Smooth muscle cell (in vitro differentiated cells): Measurements from ENCODE around the gene SLC25A5. TPM values are rescaled to one million over a fixed set of nuclear protein-coding genes. Genes with fewer than 3 reads are reported as not detected.

Experiments
- DNase-seq: peaks from one replicate; lab custom pipeline; 2025; ENCODE audit not compliant: unreplicated experiment; lab: John Stamatoyannopoulos, UW
- H2AFZ ChIP-seq: fragments of 200-600 bp; sonication (generic); 2 replicates; pipeline ENCODE4 v1.6.0; 2016; ENCODE audit warnings: antibody characterized with exemption, low read depth, mild to moderate bottlenecking
- H3F3A ChIP-seq: fragments of 200-600 bp; sonication (generic); 2 replicates; pipeline ENCODE4 v1.6.0; 2017; ENCODE audit warnings: antibody characterized with exemption, low read depth
- H3K27ac ChIP-seq: fragments of 200-600 bp; sonication (generic); 2 replicates; pipeline ENCODE4 v1.5.1; 2016; ENCODE audit warnings: low read depth, mild to moderate bottlenecking
- H3K27me3 ChIP-seq: fragments of 200-600 bp; sonication (generic); 2 replicates; pipeline ENCODE4 v1.6.1; 2016; ENCODE audit warnings: low read depth, mild to moderate bottlenecking
- H3K36me3 ChIP-seq: fragments of 200-600 bp; sonication (generic); 2 replicates; pipeline ENCODE4 v1.5.1; 2016; ENCODE audit warnings: low read depth
- H3K4me1 ChIP-seq: fragments of 200-600 bp; sonication (generic); 2 replicates; pipeline ENCODE4 v1.5.1; 2016; ENCODE audit warnings: low read depth
- H3K4me2 ChIP-seq: fragments of 200-600 bp; sonication (generic); 2 replicates; pipeline ENCODE4 v1.6.0; 2016; ENCODE audit warnings: mild to moderate bottlenecking
- H3K4me3 ChIP-seq: fragments of 200-600 bp; sonication (generic); 2 replicates; pipeline ENCODE4 v1.5.1; 2016; ENCODE audit warnings: mild to moderate bottlenecking
- H3K79me2 ChIP-seq: fragments of 200-600 bp; sonication (generic); 2 replicates; pipeline ENCODE4 v1.6.0; 2016; ENCODE audit warnings: low read depth, mild to moderate bottlenecking
- H3K9ac ChIP-seq: fragments of 200-600 bp; sonication (generic); 2 replicates; pipeline ENCODE4 v1.6.0; 2016; ENCODE audit warnings: low read depth
- H3K9me3 ChIP-seq: fragments of 200-600 bp; sonication (generic); replicated peaks from 2 replicates; pipeline ENCODE4 v1.5.1; 2016; ENCODE audit warnings: low read depth
- H4K20me1 ChIP-seq: fragments of 200-600 bp; sonication (generic); 2 replicates; pipeline ENCODE4 v1.6.0; 2016; ENCODE audit warnings: low read depth
- WGBS: methylation state at CpG from one replicate; pipeline ENCODE4 v1.1.7; 2016; ENCODE audit warnings: low lambda C conversion rate; 5-methylcytosine and 5-hydroxymethylcytosine counted together
- polyA plus RNA-seq: library from polyadenylated mRNA; unstranded; fragments of >200 nt; fragmentation: Nextera tagmentation; extraction: Ambion mirVana; gene quantifications from 2 replicates; pipeline ENCODE4 v1.2.1, GENCODE V29; 2016
- total RNA-seq: library from RNA; depleted of rRNA; stranded (reverse); fragments of >200 nt; gene quantifications from 2 replicates; pipeline ENCODE4 v1.2.3, GENCODE V29; 2014
- TF ChIP-seq, protein P1 (sequence below): fragments of 200-600 bp; sonication (generic); IDR thresholded peaks from 2 replicates; pipeline ENCODE4 v1.5.1; 2017; ENCODE audit warnings: borderline replicate concordance, mild to moderate bottlenecking, antibody characterized with exemption; ENCODE audit not compliant: insufficient read depth, poor library complexity, severe bottlenecking

Gene SLC25A5
- total and polyA plus RNA-seq, 2 experiments from 2014 or later = 112 to 155 TPM

DNA sequence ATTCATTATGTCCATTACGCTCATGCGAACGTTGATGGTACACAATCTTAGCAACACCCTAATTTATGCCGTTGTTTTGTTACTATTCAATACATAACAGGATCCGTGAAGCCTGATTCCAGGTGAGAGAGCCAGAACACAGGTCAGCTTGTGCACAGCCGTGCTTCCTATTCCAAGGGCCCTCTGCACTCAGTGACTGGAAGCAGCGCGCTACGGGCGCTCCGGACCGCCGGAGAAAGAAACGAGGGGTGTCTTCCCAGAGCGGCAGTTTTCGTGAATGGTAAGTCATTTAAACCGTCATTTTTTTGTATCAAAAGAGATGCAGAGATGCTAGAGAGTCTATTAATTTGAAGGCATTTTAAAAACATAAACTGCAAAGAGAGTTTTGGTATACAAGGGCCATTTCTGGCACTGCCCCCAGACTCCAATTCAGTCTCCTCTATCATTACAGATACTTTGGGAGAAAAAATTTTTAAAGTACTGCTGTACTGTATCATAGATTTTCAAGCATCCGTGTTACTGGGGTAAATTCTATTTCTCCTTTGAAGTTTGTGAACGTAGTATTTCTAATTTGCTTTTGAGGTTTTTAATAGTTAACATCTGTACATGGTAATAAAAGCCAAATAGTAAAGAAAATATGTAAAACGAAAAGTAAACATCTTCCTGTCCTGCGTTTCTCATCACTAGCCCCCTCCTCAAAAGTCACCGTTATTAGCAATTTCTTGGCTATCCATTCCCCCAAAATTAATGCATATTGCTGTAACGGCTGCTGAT is 6.6 kb downstream of the SLC25A5 start:
- H3K27me3 ChIP-seq = no peaks in the 10 kb centered on the region
- WGBS = 89% methylated on average over 23 of the region's 23 CpGs
- H3K36me3 ChIP-seq = no peaks in the 10 kb centered on the region
- no peak overlapping the region for H3K4me3 ChIP-seq
- TF ChIP-seq, protein P1, sequence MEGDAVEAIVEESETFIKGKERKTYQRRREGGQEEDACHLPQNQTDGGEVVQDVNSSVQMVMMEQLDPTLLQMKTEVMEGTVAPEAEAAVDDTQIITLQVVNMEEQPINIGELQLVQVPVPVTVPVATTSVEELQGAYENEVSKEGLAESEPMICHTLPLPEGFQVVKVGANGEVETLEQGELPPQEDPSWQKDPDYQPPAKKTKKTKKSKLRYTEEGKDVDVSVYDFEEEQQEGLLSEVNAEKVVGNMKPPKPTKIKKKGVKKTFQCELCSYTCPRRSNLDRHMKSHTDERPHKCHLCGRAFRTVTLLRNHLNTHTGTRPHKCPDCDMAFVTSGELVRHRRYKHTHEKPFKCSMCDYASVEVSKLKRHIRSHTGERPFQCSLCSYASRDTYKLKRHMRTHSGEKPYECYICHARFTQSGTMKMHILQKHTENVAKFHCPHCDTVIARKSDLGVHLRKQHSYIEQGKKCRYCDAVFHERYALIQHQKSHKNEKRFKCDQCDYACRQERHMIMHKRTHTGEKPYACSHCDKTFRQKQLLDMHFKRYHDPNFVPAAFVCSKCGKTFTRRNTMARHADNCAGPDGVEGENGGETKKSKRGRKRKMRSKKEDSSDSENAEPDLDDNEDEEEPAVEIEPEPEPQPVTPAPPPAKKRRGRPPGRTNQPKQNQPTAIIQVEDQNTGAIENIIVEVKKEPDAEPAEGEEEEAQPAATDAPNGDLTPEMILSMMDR = no peak
- H3K79me2 ChIP-seq = no peaks in the 10 kb centered on the region
- no peak overlapping the region for H3K27ac ChIP-seq
- no peaks in the 10 kb centered on the region for H4K20me1 ChIP-seq
- no peaks in the 10 kb centered on the region for H3K9me3 ChIP-seq
- no peak overlapping the region for H3K9ac ChIP-seq
- DNase-seq = no peak
- no peaks in the 10 kb centered on the region for H3F3A ChIP-seq
- no peak overlapping the region for H3K4me2 ChIP-seq
- no peak overlapping the region for H2AFZ ChIP-seq
- H3K4me1 ChIP-seq = no peaks in the 10 kb centered on the region

DNA sequence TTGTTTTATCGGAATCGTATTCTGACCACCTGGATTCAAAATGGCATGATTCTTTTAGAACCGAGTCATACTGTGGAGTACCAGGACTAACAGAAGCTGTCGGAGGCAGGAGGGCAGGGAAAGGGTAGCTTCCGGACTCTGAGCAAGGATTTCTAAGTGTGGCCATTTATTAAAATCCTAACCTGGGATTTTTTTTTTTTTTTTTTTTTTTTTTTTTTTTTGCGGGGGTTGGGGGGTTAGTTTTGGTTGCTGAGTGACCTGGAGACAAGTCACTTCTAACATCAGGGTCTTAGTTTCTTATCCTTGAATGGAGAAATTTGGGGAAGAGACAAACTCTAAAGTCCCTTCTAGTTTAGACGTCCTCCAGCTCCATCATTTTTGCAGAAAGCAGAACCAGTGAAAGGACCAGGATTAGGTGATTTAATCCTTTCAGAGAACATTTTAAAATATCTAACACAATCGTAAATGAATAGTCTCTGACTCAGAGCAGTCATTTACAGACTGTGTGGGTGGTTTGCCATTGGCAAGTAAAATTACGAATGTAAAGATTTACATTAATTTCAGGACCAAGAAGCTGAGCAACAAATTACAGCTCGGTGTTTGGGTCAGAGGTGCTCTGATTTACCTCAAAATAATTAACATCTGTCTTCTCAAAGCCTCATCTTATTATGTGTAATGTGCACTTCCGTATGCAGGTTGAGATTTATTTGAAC is 7.3 kb downstream of the SLC25A5 start:
- Histone ChIP-seq H3K4me2 (no peak overlapping the region), H4K20me1 (no peaks in the 10 kb centered on the region), H3K27me3 (no peaks in the 10 kb centered on the region), H3K79me2 (no peaks in the 10 kb centered on the region), H3K4me3 (no peak overlapping the region), H2AFZ (no peak overlapping the region), H3K9me3 (no peaks in the 10 kb centered on the region), H3K27ac (no peak overlapping the region), H3K36me3 (no peaks in the 10 kb centered on the region), H3F3A (no peaks in the 10 kb centered on the region), H3K9ac (no peak overlapping the region), H3K4me1 (no peaks in the 10 kb centered on the region)
- DNase-seq = no peak
- 62% methylated on average over 11 of the region's 11 CpGs for WGBS
- TF ChIP-seq, protein P1 = no peak

DNA sequence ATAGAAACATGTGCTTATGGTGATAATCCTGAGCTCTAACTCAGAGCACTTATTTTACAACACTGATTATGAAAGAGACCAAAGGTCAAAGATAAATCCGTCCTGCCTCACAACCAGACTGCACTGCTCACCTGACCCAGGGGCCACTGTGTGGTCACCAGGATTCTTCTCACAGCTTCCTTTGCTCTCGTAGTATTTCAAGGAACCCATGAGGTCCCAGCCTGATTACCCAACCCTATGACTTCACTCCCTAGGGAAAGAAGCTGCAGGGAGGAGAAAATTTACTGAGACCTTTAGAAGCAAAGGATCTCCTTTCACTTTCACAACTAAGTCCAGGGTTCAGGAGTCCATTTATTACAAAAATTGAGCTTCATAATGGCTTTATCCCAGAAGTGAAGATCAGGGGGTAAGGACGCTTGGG is 9.6 kb downstream of the SLC25A5 start:
- Histone ChIP-seq H2AFZ (no peak overlapping the region), H3K79me2 (no peaks in the 10 kb centered on the region), H4K20me1 (no peaks in the 10 kb centered on the region), H3K9me3 (no peaks in the 10 kb centered on the region), H3K27me3 (no peaks in the 10 kb centered on the region), H3K36me3 (no peaks in the 10 kb centered on the region), H3K4me1 (no peaks in the 10 kb centered on the region), H3K4me3 (no peak overlapping the region), H3K27ac (no peak overlapping the region), H3K4me2 (no peak overlapping the region), H3K9ac (no peak overlapping the region), H3F3A (no peaks in the 10 kb centered on the region)
- DNase-seq = no peak
- TF ChIP-seq, protein P1 = no peak
- WGBS = 54% methylated on average over 3 of the region's 3 CpGs

DNA sequence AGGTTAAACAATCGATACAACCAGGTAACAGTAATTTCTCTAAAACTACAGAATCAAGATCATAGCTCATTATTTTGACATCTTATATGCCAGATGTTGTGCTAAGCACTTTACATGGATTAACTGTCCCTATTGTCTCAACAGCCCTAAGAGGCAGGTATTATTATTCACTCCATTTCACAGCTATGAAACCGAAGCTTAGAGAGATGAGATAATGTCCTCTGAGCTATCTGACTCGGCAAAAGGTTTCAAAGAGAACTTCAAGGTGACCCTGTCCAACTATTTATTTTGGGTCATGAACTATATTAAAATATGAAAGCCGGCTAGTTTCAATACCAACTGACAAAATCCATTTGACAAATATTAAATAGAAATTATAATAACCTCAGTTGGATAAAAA is 10.3 kb downstream of the SLC25A5 start:
- DNase-seq = no peak
- Histone ChIP-seq H3K4me2 (no peak overlapping the region), H3K9me3 (no peaks in the 10 kb centered on the region), H2AFZ (no peak overlapping the region), H3K27ac (no peak overlapping the region), H3K4me3 (no peak overlapping the region), H3K4me1 (no peaks in the 10 kb centered on the region), H3K27me3 (no peaks in the 10 kb centered on the region), H3K9ac (no peak overlapping the region), H3F3A (no peaks in the 10 kb centered on the region), H3K36me3 (no peaks in the 10 kb centered on the region), H4K20me1 (no peaks in the 10 kb centered on the region), H3K79me2 (no peaks in the 10 kb centered on the region)
- 91% methylated on average over 4 of the region's 4 CpGs for WGBS
- TF ChIP-seq, protein P1 = no peak
